Prostate gland (tissue), 2 donors: ENCODE measurements around the gene GRB10.

ENCODE experiments used
- CTCF ChIP-seq, 4 experiments: fragments of 200-600 bp in 2 of 4; fragments of 450-650 bp in 2 of 4; sonication (generic) in 2 of 4; IDR thresholded peaks; 1 replicate in 3 of 4; 2 replicates in 1 of 4; pipeline ENCODE4 v1.5.1; 2016 to 2019; ENCODE audit warnings: antibody characterized with exemption in 4 of 4, mild to moderate bottlenecking in 2 of 4, moderate library complexity in 2 of 4
- POLR2A ChIP-seq: fragments of 450-650 bp; IDR thresholded peaks from one replicate; pipeline ENCODE4 v1.6.1; 2016; ENCODE audit warnings: antibody characterized with exemption, mild to moderate bottlenecking
- POLR2AphosphoS5 ChIP-seq: sonication (generic); formaldehyde crosslinking; IDR thresholded peaks from one replicate; pipeline ENCODE4 v1.6.1; 2017; ENCODE audit warnings: antibody characterized with exemption

DNA sequence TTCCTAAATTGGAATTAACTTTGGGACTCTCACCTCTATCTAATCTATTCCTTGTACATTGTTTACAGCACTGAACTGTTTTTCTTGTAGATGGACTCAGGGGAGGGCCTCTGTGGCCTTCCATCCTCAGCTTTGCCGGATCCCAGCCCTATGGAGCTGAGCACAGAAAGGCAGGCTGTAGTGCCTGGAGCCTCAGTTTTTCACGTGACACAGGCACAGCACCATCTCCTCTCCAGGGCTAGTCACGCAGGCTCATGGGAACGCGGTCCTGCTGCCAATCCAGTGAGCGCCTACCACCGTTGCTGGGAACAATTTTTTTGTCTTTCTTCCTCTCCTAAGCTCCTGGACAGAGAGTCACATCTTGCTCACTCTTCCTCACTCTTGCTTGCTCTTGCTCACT, 141.9 kb downstream of the GRB10 start:
- TF ChIP-seq CTCF (IDR thresholded peaks at IDR 0.05) (no peak), POLR2A (no peak), POLR2AphosphoS5 (no peak)
